ENCODE data around the gene MGAT5. TPM values are rescaled to one million over a fixed set of nuclear protein-coding genes. Genes with fewer than 3 reads are reported as not detected.

MGAT5 gene
- total and polyA plus RNA-seq, 7 donors: 1.1 to 7.0 (median 2.1) TPM

DNA sequence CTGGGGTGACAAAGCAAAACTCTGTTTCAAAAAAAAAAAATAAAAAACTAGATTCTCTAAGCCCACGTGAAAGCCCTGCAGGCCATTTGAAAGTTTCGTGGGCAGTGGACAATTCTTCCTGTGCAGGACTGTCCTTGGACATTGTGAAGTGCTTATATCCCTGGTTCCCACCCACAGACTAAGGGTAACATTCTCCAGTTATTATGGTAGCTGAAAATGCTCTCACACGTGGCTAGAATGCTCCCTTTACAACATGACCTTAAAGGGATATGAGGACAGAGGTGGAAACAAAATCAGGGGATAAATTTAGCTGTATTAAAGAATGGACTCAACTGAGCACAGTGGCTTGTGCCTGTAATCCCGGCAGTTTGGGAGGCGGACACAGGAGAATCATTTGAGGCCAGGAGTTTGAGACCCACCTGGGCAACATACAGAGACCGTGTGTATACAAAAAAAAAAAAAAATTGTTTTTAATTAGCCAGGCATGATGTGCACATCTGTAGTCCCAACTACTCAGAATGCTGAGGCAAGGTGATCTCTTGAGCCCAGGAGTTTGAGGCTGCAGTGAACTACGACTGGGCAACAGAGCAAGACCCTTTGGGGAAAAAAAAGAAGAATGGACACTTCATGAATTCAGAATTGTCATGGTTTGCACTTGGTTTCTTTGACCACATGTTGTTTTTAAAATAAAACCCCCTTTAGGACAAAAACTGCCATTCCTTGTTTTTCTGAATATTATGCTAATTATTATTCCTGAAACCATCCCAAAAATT lies 167.9 kb downstream of the MGAT5 start:
- intact Hi-C loops (cut with DNase I): no loop called here
- TF ChIP-seq, protein P1, sequence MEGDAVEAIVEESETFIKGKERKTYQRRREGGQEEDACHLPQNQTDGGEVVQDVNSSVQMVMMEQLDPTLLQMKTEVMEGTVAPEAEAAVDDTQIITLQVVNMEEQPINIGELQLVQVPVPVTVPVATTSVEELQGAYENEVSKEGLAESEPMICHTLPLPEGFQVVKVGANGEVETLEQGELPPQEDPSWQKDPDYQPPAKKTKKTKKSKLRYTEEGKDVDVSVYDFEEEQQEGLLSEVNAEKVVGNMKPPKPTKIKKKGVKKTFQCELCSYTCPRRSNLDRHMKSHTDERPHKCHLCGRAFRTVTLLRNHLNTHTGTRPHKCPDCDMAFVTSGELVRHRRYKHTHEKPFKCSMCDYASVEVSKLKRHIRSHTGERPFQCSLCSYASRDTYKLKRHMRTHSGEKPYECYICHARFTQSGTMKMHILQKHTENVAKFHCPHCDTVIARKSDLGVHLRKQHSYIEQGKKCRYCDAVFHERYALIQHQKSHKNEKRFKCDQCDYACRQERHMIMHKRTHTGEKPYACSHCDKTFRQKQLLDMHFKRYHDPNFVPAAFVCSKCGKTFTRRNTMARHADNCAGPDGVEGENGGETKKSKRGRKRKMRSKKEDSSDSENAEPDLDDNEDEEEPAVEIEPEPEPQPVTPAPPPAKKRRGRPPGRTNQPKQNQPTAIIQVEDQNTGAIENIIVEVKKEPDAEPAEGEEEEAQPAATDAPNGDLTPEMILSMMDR (IDR thresholded peaks at IDR 0.05): no peak
- H3K27ac ChIP-seq: peak overlapping the region; percentile 53

DNA sequence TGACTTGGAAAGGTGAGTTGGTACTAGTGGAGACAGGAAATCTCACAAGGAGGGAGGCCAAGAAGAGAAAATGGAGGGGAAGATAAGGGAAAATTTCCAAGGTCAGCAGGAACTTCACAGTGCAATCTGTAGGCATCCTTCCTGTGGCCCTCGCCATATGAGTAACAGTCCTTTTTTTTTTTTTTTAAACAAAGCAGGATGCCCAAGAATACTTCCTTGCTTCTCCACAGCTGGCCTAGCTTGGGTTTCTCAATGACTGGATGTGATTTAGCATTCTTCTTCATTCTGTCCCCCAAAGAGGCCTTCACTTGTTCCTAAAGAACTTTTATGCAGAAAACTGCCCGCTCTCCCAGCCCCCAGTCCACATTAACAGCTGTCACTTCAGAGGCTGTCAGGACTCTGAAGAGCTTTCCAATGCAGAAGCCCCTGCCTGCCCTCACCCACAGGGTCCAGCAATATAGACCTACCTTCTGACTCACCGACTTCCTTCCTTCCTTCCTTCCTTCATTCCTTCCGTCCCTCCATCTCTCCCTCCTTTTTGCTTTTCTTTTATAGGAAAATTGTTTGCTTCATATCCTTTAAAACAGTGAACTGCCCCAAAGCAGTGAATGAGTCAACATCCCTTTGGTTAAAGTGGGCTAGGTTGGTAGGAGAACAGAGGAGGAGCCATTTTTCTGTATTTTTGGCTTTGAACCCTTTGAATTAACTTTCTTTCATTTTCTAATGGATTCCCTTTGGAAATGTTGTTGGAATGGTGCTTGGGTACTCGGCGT lies 172.0 kb downstream of the MGAT5 start:
- Histone ChIP-seq H3K27ac (no peak overlapping the region), H3K36me3 (ENCODE audit: insufficient read depth in 1 of 2, low read depth in 1 of 2) (no peaks in the 10 kb centered on the region)

More for the DNA sequence above, 167.9 kb downstream of the MGAT5 start:
- no peaks in the 10 kb centered on the region for H3K27me3 ChIP-seq (ENCODE audit: insufficient read depth in 3 of 3, low read length in 2 of 3)
- peaks cover 14% of the 10 kb centered on the region for H3K4me1 ChIP-seq
- H3K4me3 ChIP-seq: no peak overlapping the region
- H3K9me3 ChIP-seq: no peaks in the 10 kb centered on the region
- ATAC-seq (peak; percentile 44 to 70 (median 60)), DNase-seq (no peak)
- 63 to 77% (median 65%) methylated on average over 7 of the region's 7 CpGs for WGBS, 3 donors
- H3K36me3 ChIP-seq (ENCODE audit: insufficient read depth in 1 of 2, low read depth in 1 of 2): no peaks in the 10 kb centered on the region

DNA sequence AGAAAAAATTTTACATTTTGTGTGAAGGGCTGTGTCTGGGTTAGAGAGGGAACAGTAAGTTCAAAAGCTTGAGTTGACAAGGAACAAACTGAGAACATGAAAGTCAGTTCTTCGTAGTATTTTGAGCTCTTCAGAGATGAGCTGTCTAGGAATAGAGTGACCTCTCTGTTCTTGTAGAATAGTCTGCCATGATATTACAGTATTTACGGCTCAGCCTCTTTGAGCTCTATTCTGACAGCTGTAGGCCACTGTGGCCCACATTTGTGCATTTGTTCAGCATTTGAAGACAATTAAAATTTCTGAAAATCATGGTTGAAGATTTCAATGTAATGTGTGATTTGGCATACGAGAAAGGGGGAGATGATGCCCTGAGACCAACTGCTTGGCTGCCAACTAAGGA lies 172.8 kb downstream of the MGAT5 start:
- TF ChIP-seq, protein P1 (IDR thresholded peaks at IDR 0.05): no peak
- no peak overlapping the region for H3K27ac ChIP-seq
- no peaks in the 10 kb centered on the region for H3K36me3 ChIP-seq (ENCODE audit: insufficient read depth in 1 of 2, low read depth in 1 of 2)
- no peak for DNase-seq
- no peak for ATAC-seq
- peaks cover 1% of the 10 kb centered on the region for H3K4me1 ChIP-seq
- H3K4me3 ChIP-seq: no peak overlapping the region
- 68 to 87% (median 75%) methylated on average over 3 of the region's 3 CpGs for WGBS, 3 donors
- no peaks in the 10 kb centered on the region for H3K27me3 ChIP-seq (ENCODE audit: insufficient read depth in 3 of 3, low read length in 2 of 3)
- no peaks in the 10 kb centered on the region for H3K9me3 ChIP-seq
- intact Hi-C loops (cut with DNase I): no loop called here

More for the DNA sequence above, 172.0 kb downstream of the MGAT5 start:
- ATAC-seq: no peak
- no peak for DNase-seq
- TF ChIP-seq, protein P1 (IDR thresholded peaks at IDR 0.05): no peak
- H3K27me3 ChIP-seq (ENCODE audit: insufficient read depth in 3 of 3, low read length in 2 of 3): no peaks in the 10 kb centered on the region
- intact Hi-C loops (cut with DNase I): no loop called here
- peaks cover 9% of the 10 kb centered on the region for H3K4me1 ChIP-seq
- H3K4me3 ChIP-seq: no peak overlapping the region
- WGBS, 3 donors: 82 to 86% (median 83%) methylated on average over 6 of the region's 6 CpGs
- no peaks in the 10 kb centered on the region for H3K9me3 ChIP-seq

DNA sequence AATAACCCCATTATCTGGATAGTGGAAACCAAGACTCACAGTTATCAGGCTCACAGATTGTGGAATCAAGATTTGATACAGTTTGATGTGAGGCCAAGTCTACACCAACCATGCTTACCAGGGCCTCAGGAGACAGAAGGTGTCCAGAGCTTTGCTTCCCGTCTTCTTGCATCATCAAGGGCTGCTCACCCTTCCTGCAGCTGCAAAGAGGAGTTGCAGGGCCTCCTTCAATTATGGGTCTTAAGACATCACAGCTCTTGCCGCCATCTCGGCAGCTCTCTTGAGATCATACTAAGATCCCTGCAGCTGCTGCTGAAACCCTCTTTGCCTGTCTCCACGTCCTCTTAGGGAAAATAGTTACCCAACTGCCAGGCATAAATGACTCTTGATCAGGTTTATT lies 176.0 kb downstream of the MGAT5 start:
- Histone ChIP-seq H3K4me3 (no peak overlapping the region), H3K9me3 (no peaks in the 10 kb centered on the region), H3K36me3 (ENCODE audit: insufficient read depth in 1 of 2, low read depth in 1 of 2) (no peaks in the 10 kb centered on the region), H3K4me1 (no peaks in the 10 kb centered on the region), H3K27ac (no peak overlapping the region), H3K27me3 (ENCODE audit: insufficient read depth in 3 of 3, low read length in 2 of 3) (no peaks in the 10 kb centered on the region)
- DNase-seq (no peak), ATAC-seq (no peak)
- TF ChIP-seq, protein P1 (IDR thresholded peaks at IDR 0.05): no peak
- intact Hi-C loops (cut with DNase I): no loop called here
- 77 to 90% (median 80%) methylated on average over 4 of the region's 4 CpGs for WGBS, 3 donors

All from psoas muscle (tissue), 8 donors.